Sigmoid colon (tissue), 7 donors: Measurements from ENCODE around the gene APBB2. TPM values are rescaled to one million over a fixed set of nuclear protein-coding genes. Genes with fewer than 3 reads are reported as not detected.

Source experiments
- DNase-seq: peaks from one replicate; pipeline ENCODE4 v3.0.0-alpha.2; 2019
- H3K27ac ChIP-seq, 4 donors: fragments of 200-600 bp; sonication (generic); one replicate each; pipeline ENCODE4 v1.5.1; 2016 to 2019; ENCODE audit warnings: mild to moderate bottlenecking in 1 of 4
- H3K27me3 ChIP-seq, 3 donors: fragments of 200-600 bp; sonication (generic); one replicate each; pipeline ENCODE4 v1.5.1; 2019; ENCODE audit warnings: mild to moderate bottlenecking in 1 of 3
- H3K36me3 ChIP-seq, 4 donors: fragments of 200-600 bp; sonication (generic); one replicate each; pipeline ENCODE4 v1.5.1; 2016 to 2019
- H3K4me1 ChIP-seq, 4 donors: fragments of 200-600 bp; sonication (generic); one replicate each; pipeline ENCODE4 v1.5.1; 2017 to 2019
- H3K4me3 ChIP-seq, 4 donors: fragments of 200-600 bp; sonication (generic); one replicate each; pipeline ENCODE4 v1.5.1; 2017 to 2019; ENCODE audit warnings: mild to moderate bottlenecking in 2 of 4, moderate library complexity in 1 of 4
- H3K9me3 ChIP-seq, 4 donors: fragments of 200-600 bp in 3 of 4; sonication (generic) in 3 of 4; one replicate each; pipeline versions ENCODE4 v1.5.1 to v1.6.1; 2013 to 2019
- EP300 ChIP-seq, 4 donors: sonication (generic); formaldehyde crosslinking; IDR thresholded peaks; one replicate each; pipeline ENCODE4 v1.6.1; 2017; ENCODE audit warnings: antibody characterized with exemption in 4 of 4
- POLR2A ChIP-seq, 2 donors: fragments of 450-650 bp; IDR thresholded peaks; one replicate each; pipeline ENCODE4 v1.6.1; 2016; ENCODE audit warnings: antibody characterized with exemption in 2 of 2, mild to moderate bottlenecking in 2 of 2, moderate library complexity in 2 of 2
- POLR2AphosphoS5 ChIP-seq, 4 donors: sonication (generic); formaldehyde crosslinking; IDR thresholded peaks; one replicate each; pipeline ENCODE4 v1.6.1; 2017; ENCODE audit warnings: antibody characterized with exemption in 4 of 4
- WGBS, 2 donors: extraction: QIAGEN DNeasy Blood & Tissue Kit; methylation state at CpG; one replicate each; pipeline ENCODE4 v1.1.7; 2013; 5-methylcytosine and 5-hydroxymethylcytosine counted together
- intact Hi-C: fragments of 100-400 bp; cut with DNase I; formaldehyde crosslinking; loops from one replicate; pipeline ENCODE4 v1.15.1; 2023
- polyA plus RNA-seq, 3 donors: library from polyadenylated mRNA; stranded (reverse); fragments of 200-250 nt; gene quantifications; one replicate each; pipeline ENCODE4 v1.2.3, GENCODE V29; 2013
- total RNA-seq, 4 donors: library from RNA; depleted of rRNA; stranded (reverse); fragments of >200 nt; gene quantifications; one replicate each; pipeline ENCODE4 v1.1.0, GENCODE V29; 2016
- TF ChIP-seq, protein P1 (sequence below), 4 experiments: fragments of 450-650 bp in 3 of 4; fragments of 200-600 bp in 1 of 4; IDR thresholded peaks; one replicate each; pipeline ENCODE4 v1.5.1; 2016 to 2019; ENCODE audit warnings: antibody characterized with exemption in 4 of 4, mild to moderate bottlenecking in 3 of 4, moderate library complexity in 2 of 4
- donor health status: healthy with polysubstance abuse.
- donor health status: Bipolar disorder and iron deficiency.
- donor health status: healthy.

The APBB2 gene
- total and polyA plus RNA-seq, 7 donors = 7.8 to 108 (median 69.1) TPM

DNA sequence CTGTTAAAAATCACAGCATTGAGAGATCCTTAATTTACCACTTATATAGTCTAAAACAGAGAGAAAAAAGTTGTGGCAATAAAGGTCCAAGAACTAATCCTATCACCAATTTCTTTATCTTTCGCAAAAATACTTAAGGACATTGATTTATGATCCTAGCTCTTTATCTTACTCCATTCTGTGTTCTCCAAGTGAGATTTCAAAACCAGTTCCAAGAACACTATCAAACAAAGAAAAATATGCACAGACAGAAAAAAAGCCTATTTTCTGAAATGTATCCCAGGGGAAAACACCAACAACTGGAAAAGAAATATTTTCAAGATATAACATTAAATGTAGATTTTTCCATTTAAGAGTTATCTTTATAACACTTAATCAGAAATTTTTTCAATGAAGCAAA is 172.8 kb downstream of the APBB2 start:
- Histone ChIP-seq H3K27ac (no peak overlapping the region), H3K36me3 (no peaks in the 10 kb centered on the region), H3K4me1 (no peaks in the 10 kb centered on the region), H3K4me3 (no peak overlapping the region), H3K9me3 (no peaks in the 10 kb centered on the region), H3K27me3 (no peaks in the 10 kb centered on the region)
- intact Hi-C loops = no loop called here
- WGBS, 2 donors = 88 to 100% methylated on average over 1 of the region's 1 CpG
- no peak for DNase-seq
- TF ChIP-seq POLR2AphosphoS5 (IDR thresholded peaks at IDR 0.05) (no peak), EP300 (IDR thresholded peaks at IDR 0.05) (no peak), POLR2A (IDR thresholded peaks at IDR 0.05) (no peak)
- TF ChIP-seq, protein P1, sequence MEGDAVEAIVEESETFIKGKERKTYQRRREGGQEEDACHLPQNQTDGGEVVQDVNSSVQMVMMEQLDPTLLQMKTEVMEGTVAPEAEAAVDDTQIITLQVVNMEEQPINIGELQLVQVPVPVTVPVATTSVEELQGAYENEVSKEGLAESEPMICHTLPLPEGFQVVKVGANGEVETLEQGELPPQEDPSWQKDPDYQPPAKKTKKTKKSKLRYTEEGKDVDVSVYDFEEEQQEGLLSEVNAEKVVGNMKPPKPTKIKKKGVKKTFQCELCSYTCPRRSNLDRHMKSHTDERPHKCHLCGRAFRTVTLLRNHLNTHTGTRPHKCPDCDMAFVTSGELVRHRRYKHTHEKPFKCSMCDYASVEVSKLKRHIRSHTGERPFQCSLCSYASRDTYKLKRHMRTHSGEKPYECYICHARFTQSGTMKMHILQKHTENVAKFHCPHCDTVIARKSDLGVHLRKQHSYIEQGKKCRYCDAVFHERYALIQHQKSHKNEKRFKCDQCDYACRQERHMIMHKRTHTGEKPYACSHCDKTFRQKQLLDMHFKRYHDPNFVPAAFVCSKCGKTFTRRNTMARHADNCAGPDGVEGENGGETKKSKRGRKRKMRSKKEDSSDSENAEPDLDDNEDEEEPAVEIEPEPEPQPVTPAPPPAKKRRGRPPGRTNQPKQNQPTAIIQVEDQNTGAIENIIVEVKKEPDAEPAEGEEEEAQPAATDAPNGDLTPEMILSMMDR (IDR thresholded peaks at IDR 0.05) = no peak

DNA sequence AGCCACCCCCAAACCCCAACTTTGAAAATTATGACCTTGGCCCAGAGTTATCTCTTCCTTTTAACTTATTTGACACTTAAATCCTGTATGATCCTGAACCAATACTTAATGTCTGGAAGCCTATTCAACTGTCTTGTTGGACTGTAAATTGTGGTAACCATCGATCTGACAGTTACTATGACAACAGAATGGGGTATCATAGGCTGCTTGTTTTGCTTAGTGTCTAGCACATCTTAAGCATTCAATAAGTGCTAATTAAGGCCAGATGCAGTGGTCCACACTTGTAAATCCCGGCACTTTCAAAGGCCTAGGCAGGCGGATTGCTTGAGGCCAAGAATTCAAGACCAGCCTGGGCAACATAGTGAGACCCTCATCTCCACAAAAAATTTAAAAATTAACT is 175.0 kb downstream of the APBB2 start:
- H3K4me1 ChIP-seq = no peaks in the 10 kb centered on the region
- no peaks in the 10 kb centered on the region for H3K36me3 ChIP-seq
- TF ChIP-seq, protein P1 (IDR thresholded peaks at IDR 0.05) = no peak
- TF ChIP-seq POLR2AphosphoS5 (IDR thresholded peaks at IDR 0.05) (no peak), POLR2A (IDR thresholded peaks at IDR 0.05) (no peak)
- WGBS, 2 donors = 94 to 97% methylated on average over 3 of the region's 3 CpGs
- H3K27me3 ChIP-seq = no peaks in the 10 kb centered on the region
- intact Hi-C loops = no loop called here
- H3K4me3 ChIP-seq = no peak overlapping the region
- H3K9me3 ChIP-seq = no peaks in the 10 kb centered on the region
- H3K27ac ChIP-seq = no peak overlapping the region
- no peak for DNase-seq

DNA sequence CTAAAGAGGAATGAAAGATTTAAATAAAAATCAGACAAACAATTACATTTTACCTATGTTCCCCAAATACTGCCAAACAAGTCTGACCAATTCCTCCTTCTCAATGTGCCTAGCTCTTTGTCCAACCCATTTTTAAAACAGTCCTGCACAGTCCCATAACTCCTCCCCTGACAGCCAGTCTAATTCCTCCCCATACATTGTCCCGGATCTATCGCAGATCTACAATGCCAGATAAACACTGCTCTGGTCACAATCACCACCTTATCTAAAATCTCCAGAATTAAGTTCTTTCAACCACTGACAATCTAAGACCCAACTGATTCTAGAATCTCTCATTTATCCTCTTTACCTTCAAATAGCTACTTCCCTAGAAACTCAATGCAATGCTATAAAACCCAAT is 176.0 kb downstream of the APBB2 start:
- TF ChIP-seq, protein P1 (IDR thresholded peaks at IDR 0.05) = no peak
- TF ChIP-seq POLR2AphosphoS5 (IDR thresholded peaks at IDR 0.05) (no peak), POLR2A (IDR thresholded peaks at IDR 0.05) (no peak), EP300 (IDR thresholded peaks at IDR 0.05) (no peak)
- no peak overlapping the region for H3K27ac ChIP-seq
- H3K4me1 ChIP-seq = no peaks in the 10 kb centered on the region
- no peaks in the 10 kb centered on the region for H3K9me3 ChIP-seq
- intact Hi-C loops = no loop called here
- WGBS, 2 donors = 94% methylated on average over 2 of the region's 2 CpGs
- no peak overlapping the region for H3K4me3 ChIP-seq
- H3K27me3 ChIP-seq = no peaks in the 10 kb centered on the region
- DNase-seq = no peak
- no peaks in the 10 kb centered on the region for H3K36me3 ChIP-seq

DNA sequence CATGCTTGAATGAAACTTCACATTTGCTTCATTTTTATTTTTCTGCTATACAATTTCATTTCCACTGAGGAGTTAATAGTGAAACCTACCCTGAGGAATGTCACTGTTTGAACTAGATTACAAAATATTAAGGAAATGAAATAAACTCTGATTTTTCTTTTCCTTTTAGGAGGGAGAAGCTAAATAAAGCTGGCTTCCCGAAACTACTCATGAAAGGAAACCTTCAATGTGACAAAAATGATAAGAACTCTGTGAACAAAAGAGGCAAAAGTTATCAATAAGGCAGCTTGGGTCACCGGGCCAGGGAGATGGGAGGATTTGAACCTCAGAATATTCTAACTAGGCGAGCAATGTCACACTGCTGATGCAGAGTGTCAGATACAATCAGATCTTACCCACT is 185.2 kb downstream of the APBB2 start:
- no peak for DNase-seq
- Histone ChIP-seq H3K27ac (peak overlapping the region in 2 of 4 donors; percentile 17 to 51), H3K4me1 (peaks cover 0 to 7% (median 2%) of the 10 kb centered on the region in 4 donors), H3K36me3 (no peaks in the 10 kb centered on the region), H3K4me3 (no peak overlapping the region), H3K9me3 (peaks cover 5 to 18% (median 10%) of the 10 kb centered on the region in 4 donors), H3K27me3 (no peaks in the 10 kb centered on the region)
- WGBS, 2 donors = 68 to 91% methylated on average over 3 of the region's 3 CpGs
- intact Hi-C loops = no loop called here
- TF ChIP-seq, protein P1 (IDR thresholded peaks at IDR 0.05) = no peak
- TF ChIP-seq POLR2AphosphoS5 (IDR thresholded peaks at IDR 0.05) = no peak

DNA sequence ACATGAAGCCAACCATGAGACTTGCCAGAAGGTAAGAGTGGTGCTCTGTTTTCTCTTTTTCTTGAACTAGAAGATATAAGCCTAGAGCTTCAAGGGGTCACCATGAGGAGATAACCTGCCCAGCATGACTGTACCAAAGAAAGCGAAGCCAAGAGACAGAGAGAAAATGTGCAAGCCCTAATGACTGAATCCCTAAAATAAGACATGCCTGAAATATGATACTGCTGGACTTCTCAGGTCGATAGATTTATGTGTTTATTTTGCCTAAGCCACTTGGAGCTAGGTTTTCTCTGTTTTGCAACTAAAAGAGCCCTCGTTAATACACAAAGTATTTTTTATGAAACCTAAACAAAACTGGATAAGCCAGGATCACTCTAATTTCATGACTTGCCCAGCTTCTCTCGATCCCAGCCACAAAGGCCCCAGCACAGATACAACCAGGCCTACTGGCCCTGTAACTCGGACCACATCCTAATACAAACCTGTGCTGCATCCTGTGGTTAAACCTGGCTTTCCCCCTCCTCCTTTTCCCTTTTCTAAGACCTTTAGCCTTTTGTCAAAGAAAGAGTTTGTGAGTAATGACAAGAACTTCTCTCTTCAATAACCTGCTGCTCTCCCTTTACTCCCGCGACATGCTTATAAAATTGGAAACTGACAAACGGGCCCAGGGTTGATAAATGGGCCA is 185.8 kb downstream of the APBB2 start:
- peak overlapping the region in 2 of 4 donors; percentile 17 to 51 for H3K27ac ChIP-seq
- H3K4me1 ChIP-seq = peaks cover 0 to 7% (median 2%) of the 10 kb centered on the region in 4 donors
- no peaks in the 10 kb centered on the region for H3K27me3 ChIP-seq
- H3K4me3 ChIP-seq = no peak overlapping the region
- TF ChIP-seq, protein P1 (IDR thresholded peaks at IDR 0.05) = no peak
- no peak for TF ChIP-seq POLR2AphosphoS5 (IDR thresholded peaks at IDR 0.05)
- no peak for TF ChIP-seq EP300 (IDR thresholded peaks at IDR 0.05)
- TF ChIP-seq POLR2A (IDR thresholded peaks at IDR 0.05) = no peak
- intact Hi-C loops = no loop called here
- WGBS, 2 donors = 72 to 87% methylated on average over 8 of the region's 8 CpGs
- peaks cover 5 to 21% (median 12%) of the 10 kb centered on the region in 4 donors for H3K9me3 ChIP-seq
- H3K36me3 ChIP-seq = no peaks in the 10 kb centered on the region
- no peak for DNase-seq
